Calu3 (cell line): ENCODE results near the gene INTS13. TPM values are rescaled to one million over a fixed set of nuclear protein-coding genes. Genes with fewer than 3 reads are reported as not detected.

Experiments used
- total RNA-seq: library from RNA; stranded (reverse); gene quantifications from 2 replicates; pipeline ENCODE4 v1.2.3, GENCODE V29; 2022

Gene INTS13
- total RNA-seq, 1 experiment from 2014 or later = 35.0 TPM

Other genes starting within 250 kb of the INTS13 start
- gene ITPR2, start 104.8 kb downstream of the INTS13 start, total RNA-seq = 2.5 and 4.4 TPM in 2 replicates
- 33.7 and 37.5 TPM in 2 replicates for gene FGFR1OP2, start 489 bp upstream of the INTS13 start, total RNA-seq
- 62.1 and 70.0 TPM in 2 replicates for gene TM7SF3, start 76.4 kb upstream of the INTS13 start, total RNA-seq
- gene MED21, start 84.6 kb upstream of the INTS13 start, total RNA-seq = 41.6 and 44.3 TPM in 2 replicates
- gene C12orf71, start 144.6 kb upstream of the INTS13 start, total RNA-seq = not detected in 2 replicates